Measurements from ENCODE around the gene CNNM2. TPM values are rescaled to one million over a fixed set of nuclear protein-coding genes. Genes with fewer than 3 reads are reported as not detected.
A peak's percentile ranks its signal among the peaks of the same experiment; 100 is the strongest.

CNNM2 gene
- total and polyA plus RNA-seq, 5 donors = 1.4 to 4.6 (median 3.6) TPM

DNA sequence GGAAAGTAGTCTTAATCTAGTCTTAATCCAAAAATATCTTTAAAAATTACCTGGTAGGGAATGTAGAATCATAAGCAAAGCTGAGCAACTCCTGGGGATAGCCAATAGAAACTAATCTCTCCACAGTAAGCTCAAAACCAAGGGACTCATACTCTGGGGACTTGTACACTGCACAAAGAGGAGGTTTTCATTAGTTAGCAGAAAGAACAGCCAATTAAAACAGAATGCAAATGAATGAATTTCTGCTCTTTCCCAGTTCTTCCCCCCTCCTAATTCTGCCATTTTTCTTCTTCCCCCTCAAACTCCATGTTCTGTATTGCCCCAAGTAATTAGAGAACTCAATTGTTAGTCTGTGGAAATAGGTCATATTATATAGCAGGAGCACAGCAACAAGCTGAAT lies 188.4 kb downstream of the CNNM2 start:
- no peaks in the 10 kb centered on the region for H3K27me3 ChIP-seq (ENCODE audit: control insufficient read depth, insufficient read depth)
- no peak for ATAC-seq
- no peaks in the 10 kb centered on the region for H3K4me1 ChIP-seq (ENCODE audit: control insufficient read depth, insufficient read depth, low read length)
- no peak overlapping the region for H3K4me3 ChIP-seq (ENCODE audit: low read length)
- no peak overlapping the region for H3K27ac ChIP-seq (ENCODE audit: low read length)
- H3K9me3 ChIP-seq (ENCODE audit: control insufficient read depth, low read length) = no peaks in the 10 kb centered on the region
- DNase-seq = no peak
- intact Hi-C loops (cut with DNase I) = loop anchor here in 1 of 4 donors (10.0 kb wide), 1 partner anchor 138 kb away; the partner anchor contains the start of gene RPEL1

DNA sequence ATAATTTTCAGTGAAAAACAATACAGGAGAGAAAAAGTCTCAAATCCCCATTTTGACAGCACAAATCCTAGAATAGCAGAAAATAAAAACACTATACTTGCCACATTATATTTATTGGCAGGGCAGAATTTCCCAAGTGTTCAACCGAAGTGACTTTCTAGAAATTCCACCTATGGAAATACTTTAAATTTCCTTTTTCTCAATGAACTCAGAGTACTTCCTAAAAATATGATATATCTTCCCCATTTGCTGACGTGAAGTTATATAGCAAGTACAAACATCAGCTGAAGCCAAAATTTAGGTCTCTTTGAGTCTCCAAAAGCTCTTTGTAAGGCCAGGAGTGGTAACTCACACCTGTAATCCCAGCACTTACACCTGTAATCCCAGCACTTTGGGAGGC lies 191.7 kb downstream of the CNNM2 start:
- no peak for ATAC-seq
- H3K27me3 ChIP-seq (ENCODE audit: control insufficient read depth, insufficient read depth) = no peaks in the 10 kb centered on the region
- H3K27ac ChIP-seq (ENCODE audit: low read length) = no peak overlapping the region
- H3K4me3 ChIP-seq (ENCODE audit: low read length) = no peak overlapping the region
- H3K9me3 ChIP-seq (ENCODE audit: control insufficient read depth, low read length) = no peaks in the 10 kb centered on the region
- WGBS = 88% methylated on average over 2 of the region's 2 CpGs
- intact Hi-C loops (cut with DNase I) = loop anchor here in 2 of 4 donors (10.0 kb wide), 1 partner anchor 135 kb away; the partner anchor contains the start of gene RPEL1 (in 2 of the 2)
- peaks cover 3% of the 10 kb centered on the region for H3K4me1 ChIP-seq (ENCODE audit: control insufficient read depth, insufficient read depth, low read length)
- DNase-seq = no peak

DNA sequence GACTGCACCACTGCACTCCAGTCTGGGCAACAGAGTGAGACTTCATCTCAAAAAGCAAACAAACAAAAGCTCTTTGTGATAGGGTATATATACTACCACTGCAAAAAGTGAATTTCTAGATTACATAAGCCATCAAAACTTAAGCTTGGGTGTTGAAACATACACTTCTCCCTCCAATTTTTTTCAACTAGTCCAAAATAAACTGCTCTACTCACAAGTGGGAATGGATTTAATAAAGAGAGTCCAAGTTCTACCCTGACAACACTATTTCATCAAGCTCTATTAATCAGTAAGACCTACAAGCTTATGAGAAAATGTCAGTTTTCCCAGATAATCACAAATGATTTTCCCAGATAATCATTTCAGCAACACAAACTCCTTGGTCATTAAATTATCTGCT lies 192.3 kb downstream of the CNNM2 start:
- Histone ChIP-seq H3K4me1 (ENCODE audit: control insufficient read depth, insufficient read depth, low read length) (peaks cover 3% of the 10 kb centered on the region), H3K4me3 (ENCODE audit: low read length) (no peak overlapping the region), H3K27ac (ENCODE audit: low read length) (no peak overlapping the region), H3K9me3 (ENCODE audit: control insufficient read depth, low read length) (no peaks in the 10 kb centered on the region), H3K27me3 (ENCODE audit: control insufficient read depth, insufficient read depth) (no peaks in the 10 kb centered on the region)
- ATAC-seq (peak in 1 of 2 donors; percentile 61), DNase-seq (no peak)
- intact Hi-C loops (cut with DNase I) = loop anchor here in 1 of 4 donors (10.0 kb wide), 1 partner anchor 134 kb away; the partner anchor contains the start of gene RPEL1

DNA sequence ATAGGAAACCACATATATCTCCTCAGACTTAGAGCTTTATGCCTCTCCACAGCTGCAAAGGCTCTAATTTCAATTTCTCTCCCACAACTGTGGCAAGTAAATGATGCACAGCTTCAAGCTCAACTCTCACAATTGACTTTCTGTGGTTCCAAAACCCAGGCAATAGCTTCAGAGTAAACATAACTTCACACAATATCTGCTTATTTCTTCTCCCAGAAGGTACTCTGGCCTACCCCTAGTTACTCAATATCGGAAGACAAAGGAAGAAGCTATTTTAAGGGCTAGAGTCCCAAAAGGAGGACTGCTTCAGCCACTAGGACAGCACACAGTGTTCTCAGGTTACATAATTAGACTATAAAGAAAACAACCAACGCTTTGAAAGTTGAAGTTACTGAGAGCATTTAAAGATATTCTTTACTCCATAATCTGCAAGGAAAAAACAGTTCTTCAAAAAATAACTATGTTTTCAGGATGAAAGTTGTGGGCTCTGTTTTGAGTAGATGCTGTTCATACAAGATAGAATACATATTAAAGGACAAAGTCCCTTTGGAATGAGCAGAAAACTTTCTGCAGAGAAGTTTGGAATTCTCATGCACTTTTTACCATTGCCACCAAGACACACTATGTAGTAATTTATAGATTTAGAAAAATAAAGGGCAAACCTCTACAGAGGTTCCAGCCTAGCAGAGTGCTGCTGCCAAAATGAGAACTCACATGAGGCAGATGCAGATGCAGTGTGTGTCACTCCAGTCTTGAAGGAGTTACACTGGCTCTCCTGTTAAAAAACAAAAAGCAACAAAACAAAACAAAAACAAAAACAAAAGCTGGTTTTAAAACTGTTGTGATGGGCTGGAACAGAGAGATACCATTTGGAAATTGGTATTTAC lies 193.2 kb downstream of the CNNM2 start:
- H3K4me3 ChIP-seq (ENCODE audit: low read length) = peak overlapping the region; percentile 15
- intact Hi-C loops (cut with DNase I) = loop anchor here in 1 of 4 donors (10.0 kb wide), 1 partner anchor 134 kb away; the partner anchor contains the start of gene RPEL1
- H3K27me3 ChIP-seq (ENCODE audit: control insufficient read depth, insufficient read depth) = no peaks in the 10 kb centered on the region
- H3K4me1 ChIP-seq (ENCODE audit: control insufficient read depth, insufficient read depth, low read length) = peaks cover 3% of the 10 kb centered on the region
- DNase-seq (no peak), ATAC-seq (peak; percentile 87 to 92)
- no peaks in the 10 kb centered on the region for H3K9me3 ChIP-seq (ENCODE audit: control insufficient read depth, low read length)
- WGBS = 5% methylated on average over 2 of the region's 2 CpGs
- no peak overlapping the region for H3K27ac ChIP-seq (ENCODE audit: low read length)

DNA sequence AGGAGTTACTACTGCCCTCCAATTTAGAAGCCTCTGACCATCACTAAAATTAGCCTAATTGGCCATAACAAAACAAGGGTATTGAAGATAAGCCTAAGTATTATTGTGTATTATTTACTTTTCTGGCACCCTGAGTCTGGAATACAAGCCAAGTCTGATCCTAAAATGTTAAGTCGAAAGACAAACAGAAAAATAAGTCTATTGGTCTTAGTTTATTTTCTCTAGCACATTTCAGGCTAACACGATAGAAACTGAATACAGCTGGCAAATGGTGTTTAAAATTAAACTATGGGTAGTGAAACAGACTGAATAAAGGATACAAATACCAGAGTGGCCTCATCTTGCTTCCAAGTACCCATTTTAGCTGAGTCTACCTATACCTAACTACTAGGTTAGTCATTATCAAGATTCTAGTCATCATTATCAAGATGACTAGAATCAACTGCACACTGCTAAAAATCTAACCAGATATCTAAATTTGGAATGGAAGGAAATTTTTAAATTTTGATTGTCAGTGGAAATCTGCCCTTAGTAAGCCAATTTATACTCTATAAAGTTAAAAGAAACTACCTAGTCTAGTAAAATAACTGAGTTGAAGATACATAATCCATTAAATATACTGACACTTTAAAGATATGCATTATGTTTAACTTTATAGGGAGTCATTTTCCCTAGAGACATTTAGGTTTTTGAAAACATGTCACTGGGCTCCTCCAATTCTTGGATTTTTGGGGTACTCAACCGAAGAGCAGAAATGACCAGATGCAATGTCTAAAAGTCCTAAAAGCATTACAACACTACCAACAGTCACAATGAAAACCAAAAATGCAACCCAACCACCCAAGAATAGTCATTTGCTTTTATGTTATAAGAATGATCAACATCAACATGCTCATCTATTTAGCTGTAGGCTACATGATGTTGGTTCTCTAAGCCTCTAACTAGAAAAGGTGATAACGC lies 194.1 kb downstream of the CNNM2 start:
- WGBS = 79% methylated on average over 4 of the region's 4 CpGs
- Histone ChIP-seq H3K4me1 (ENCODE audit: control insufficient read depth, insufficient read depth, low read length) (peaks cover 3% of the 10 kb centered on the region), H3K9me3 (ENCODE audit: control insufficient read depth, low read length) (no peaks in the 10 kb centered on the region), H3K27me3 (ENCODE audit: control insufficient read depth, insufficient read depth) (no peaks in the 10 kb centered on the region), H3K4me3 (ENCODE audit: low read length) (peak overlapping the region; percentile 15), H3K27ac (ENCODE audit: low read length) (no peak overlapping the region)
- intact Hi-C loops (cut with DNase I) = loop anchor here in 1 of 4 donors (10.0 kb wide), 1 partner anchor 133 kb away; the partner anchor contains the start of gene RPEL1
- DNase-seq (no peak), ATAC-seq (no peak)

DNA sequence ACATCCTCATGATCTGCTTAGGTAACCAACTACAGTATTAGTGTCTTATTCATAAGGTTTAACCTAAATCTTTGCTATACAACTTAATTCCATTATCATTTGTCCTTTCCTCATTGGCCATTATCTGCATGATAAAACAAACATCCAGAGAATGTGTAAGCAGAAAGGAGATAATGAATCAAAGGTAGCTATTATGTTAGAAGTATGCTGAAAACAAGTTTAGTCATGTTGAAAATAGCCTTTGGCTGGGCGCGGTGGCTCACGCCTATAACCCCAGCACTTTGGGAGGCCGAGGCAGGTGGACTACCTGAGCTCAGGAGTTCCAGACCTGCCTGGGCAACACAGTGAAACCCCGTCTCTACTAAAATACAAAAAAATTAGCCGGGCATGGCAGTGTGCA lies 196.8 kb downstream of the CNNM2 start:
- DNase-seq = no peak
- intact Hi-C loops (cut with DNase I) = loop anchor here in 1 of 4 donors (10.0 kb wide), 1 partner anchor 130 kb away; the partner anchor contains the start of gene RPEL1
- ATAC-seq = no peak
- WGBS = 94% methylated on average over 6 of the region's 6 CpGs
- H3K4me3 ChIP-seq (ENCODE audit: low read length) = no peak overlapping the region
- H3K27ac ChIP-seq (ENCODE audit: low read length) = no peak overlapping the region
- no peaks in the 10 kb centered on the region for H3K27me3 ChIP-seq (ENCODE audit: control insufficient read depth, insufficient read depth)
- no peaks in the 10 kb centered on the region for H3K9me3 ChIP-seq (ENCODE audit: control insufficient read depth, low read length)
- H3K4me1 ChIP-seq (ENCODE audit: control insufficient read depth, insufficient read depth, low read length) = peaks cover 4% of the 10 kb centered on the region

DNA sequence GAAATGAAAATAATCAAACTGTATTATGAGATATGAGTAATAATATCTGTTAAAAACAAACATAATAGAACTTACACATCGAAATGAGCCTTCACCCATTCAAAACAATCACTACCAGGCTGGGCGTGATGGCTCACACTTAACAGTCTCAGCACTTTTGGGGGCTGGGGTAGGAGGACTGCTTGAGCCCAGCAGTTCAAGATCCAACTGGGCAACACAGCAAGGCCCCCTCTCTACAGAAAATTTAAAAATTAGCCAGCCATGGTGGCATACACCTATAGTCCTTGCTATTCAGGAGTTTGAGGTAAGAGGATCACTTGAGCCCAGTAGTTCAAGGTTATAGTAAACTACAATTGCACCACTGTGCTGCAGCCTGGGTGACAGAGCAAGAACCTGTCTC lies 199.2 kb downstream of the CNNM2 start:
- peaks cover 4% of the 10 kb centered on the region for H3K4me1 ChIP-seq (ENCODE audit: control insufficient read depth, insufficient read depth, low read length)

DNA sequence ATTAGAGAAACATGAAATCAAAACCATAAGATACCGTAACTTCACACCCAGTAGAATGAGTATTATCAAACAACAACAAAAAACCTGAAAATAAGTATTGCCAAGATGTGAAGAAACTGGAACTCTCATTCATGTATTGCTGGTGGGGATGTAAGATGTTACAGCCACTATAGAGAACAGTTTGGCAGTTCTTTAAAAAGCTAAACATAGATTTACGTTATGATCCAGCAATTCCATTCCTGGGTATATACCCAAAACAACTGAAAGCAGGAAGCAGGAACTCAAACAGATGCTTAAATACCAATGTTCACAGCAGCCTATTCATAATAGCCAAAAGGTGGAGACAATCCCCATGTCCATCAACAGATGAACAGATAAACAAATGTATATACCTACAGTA lies 202.5 kb downstream of the CNNM2 start:
- no peak for DNase-seq
- H3K27ac ChIP-seq (ENCODE audit: low read length) = no peak overlapping the region
- no peaks in the 10 kb centered on the region for H3K27me3 ChIP-seq (ENCODE audit: control insufficient read depth, insufficient read depth)
- no peak for ATAC-seq
- intact Hi-C loops (cut with DNase I) = no loop called here
- WGBS = 79% methylated on average over 2 of the region's 2 CpGs
- peaks cover 1% of the 10 kb centered on the region for H3K4me1 ChIP-seq (ENCODE audit: control insufficient read depth, insufficient read depth, low read length)
- no peak overlapping the region for H3K4me3 ChIP-seq (ENCODE audit: low read length)
- H3K9me3 ChIP-seq (ENCODE audit: control insufficient read depth, low read length) = no peaks in the 10 kb centered on the region

More for the DNA sequence above, 199.2 kb downstream of the CNNM2 start:
- ATAC-seq = no peak
- WGBS = 86% methylated on average over 2 of the region's 2 CpGs
- no peaks in the 10 kb centered on the region for H3K9me3 ChIP-seq (ENCODE audit: control insufficient read depth, low read length)
- no peak for DNase-seq
- H3K27ac ChIP-seq (ENCODE audit: low read length) = no peak overlapping the region
- no peaks in the 10 kb centered on the region for H3K27me3 ChIP-seq (ENCODE audit: control insufficient read depth, insufficient read depth)
- no peak overlapping the region for H3K4me3 ChIP-seq (ENCODE audit: low read length)
- intact Hi-C loops (cut with DNase I) = loop anchor here in 1 of 4 donors (10.0 kb wide), 1 partner anchor 128 kb away; the partner anchor contains the start of gene RPEL1

DNA sequence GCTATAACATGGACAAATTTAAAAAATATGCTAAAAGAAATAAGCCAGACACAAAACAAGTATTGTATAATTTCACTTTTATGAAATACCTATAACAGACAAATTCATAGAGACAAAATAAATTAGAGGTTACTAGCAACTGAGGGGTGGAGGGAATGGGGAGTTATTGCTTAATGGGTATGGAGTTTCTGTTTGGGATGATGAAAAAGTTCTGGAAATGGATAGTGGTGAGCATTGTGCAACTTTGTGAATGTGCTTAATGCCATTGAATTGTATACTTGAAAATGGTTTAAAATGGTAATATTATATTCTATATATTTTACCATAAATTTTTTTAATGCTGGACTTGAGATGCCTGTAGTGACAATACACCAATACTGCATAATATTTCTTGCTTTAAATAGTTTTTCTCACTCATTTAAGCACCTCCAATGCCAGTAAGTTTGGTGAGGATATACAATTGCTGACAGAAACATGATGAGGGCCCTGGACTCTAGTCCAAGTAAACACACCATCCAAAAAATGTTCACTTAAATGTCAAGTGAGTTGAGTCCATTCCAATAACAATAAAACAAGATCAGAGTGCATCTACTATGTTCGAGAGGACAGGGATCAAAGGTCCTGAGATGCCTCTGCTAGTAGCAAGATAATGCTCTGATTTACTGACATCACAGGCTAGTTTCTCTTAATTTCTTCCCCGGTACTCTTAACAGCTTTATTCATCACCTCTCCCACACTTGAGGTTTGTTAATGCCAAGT lies 203.1 kb downstream of the CNNM2 start:
- intact Hi-C loops (cut with DNase I) = no loop called here
- Histone ChIP-seq H3K4me1 (ENCODE audit: control insufficient read depth, insufficient read depth, low read length) (peaks cover 1% of the 10 kb centered on the region), H3K27ac (ENCODE audit: low read length) (no peak overlapping the region)

DNA sequence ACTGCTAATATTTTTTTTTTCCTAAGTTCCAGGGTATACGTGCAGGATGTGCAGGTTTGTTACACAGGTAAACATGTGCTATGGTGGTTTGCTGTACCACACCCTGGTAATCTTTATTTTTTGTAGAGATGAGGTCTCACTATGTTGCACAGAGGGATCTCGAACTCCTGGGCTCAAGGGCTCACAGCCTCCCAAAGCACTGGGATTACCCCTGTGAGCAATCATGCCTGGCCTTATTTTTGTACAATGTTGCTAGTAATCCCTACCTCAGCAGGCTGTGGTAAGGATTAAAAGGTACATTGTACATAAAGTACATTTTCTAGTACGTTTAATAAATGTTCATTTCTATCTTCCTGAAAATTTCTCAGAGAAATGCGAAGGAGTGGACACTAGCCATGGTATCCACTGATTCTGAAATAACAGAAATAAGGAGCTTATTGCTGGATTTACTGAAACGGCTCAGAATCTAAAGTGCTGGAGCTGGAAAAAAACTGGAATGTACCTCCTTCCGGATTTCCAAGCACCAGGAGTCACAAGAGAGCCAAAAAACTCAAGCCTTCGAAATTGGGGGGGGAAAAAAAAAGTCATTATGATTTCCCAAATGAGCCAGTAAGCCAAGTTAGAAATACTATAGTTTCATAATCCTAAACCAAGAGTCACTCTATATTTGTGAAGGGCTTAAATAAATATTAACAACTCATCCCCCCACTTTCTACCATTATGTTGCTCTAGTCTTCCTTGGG lies 205.4 kb downstream of the CNNM2 start:
- Histone ChIP-seq H3K4me3 (ENCODE audit: low read length) (no peak overlapping the region), H3K4me1 (ENCODE audit: control insufficient read depth, insufficient read depth, low read length) (no peaks in the 10 kb centered on the region), H3K9me3 (ENCODE audit: control insufficient read depth, low read length) (no peaks in the 10 kb centered on the region), H3K27me3 (ENCODE audit: control insufficient read depth, insufficient read depth) (no peaks in the 10 kb centered on the region), H3K27ac (ENCODE audit: low read length) (peak overlapping the region; percentile 23)
- ATAC-seq = no peak
- intact Hi-C loops (cut with DNase I) = no loop called here
- DNase-seq = no peak
- 62% methylated on average over 7 of the region's 7 CpGs for WGBS

More for the DNA sequence above, 203.1 kb downstream of the CNNM2 start:
- 14% methylated on average over 2 of the region's 2 CpGs for WGBS
- no peak overlapping the region for H3K4me3 ChIP-seq (ENCODE audit: low read length)
- H3K27me3 ChIP-seq (ENCODE audit: control insufficient read depth, insufficient read depth) = no peaks in the 10 kb centered on the region
- DNase-seq = no peak
- H3K9me3 ChIP-seq (ENCODE audit: control insufficient read depth, low read length) = no peaks in the 10 kb centered on the region
- peak; percentile 71 to 80 for ATAC-seq

Data from right cardiac atrium (tissue), 5 donors.